ENCODE data around the gene PCARE.

Gene PCARE

DNA sequence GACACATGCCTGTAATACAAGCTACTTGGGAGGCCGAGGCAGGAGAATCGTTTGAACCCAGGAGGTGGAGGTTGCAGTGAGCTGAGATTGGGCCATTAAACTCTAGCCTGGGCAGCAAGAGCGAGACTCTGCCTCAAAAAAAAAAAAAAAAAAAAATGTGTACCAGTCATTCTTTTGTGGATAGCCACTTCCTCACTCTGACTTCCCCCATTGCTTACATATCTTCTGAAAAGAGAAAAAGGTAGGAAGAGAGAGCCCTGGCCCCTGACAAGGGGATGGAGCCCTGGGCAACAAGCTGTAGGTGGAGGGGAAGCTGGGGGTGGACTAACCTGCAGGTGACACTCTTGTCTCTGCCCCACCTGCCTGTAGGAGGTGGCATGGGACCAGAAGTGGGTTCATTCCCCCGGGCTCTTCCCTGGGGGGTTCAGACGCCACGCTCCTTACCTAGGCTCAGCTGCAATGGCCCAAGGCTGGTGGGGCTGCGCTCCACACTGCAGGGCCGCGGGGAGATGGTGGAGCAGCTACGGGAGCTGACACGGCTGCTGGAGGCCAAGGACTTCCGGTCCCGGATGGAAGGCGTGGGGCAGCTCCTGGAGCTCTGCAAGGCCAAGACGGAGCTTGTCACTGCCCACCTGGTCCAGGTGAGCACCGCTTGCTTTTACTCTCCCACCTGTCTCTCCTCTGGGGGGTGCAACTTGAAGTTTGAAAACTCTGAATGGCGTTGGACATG lies 39.1 kb downstream of the PCARE start:
- DNase-seq (ENCODE audit: low spot score): no peak

DNA sequence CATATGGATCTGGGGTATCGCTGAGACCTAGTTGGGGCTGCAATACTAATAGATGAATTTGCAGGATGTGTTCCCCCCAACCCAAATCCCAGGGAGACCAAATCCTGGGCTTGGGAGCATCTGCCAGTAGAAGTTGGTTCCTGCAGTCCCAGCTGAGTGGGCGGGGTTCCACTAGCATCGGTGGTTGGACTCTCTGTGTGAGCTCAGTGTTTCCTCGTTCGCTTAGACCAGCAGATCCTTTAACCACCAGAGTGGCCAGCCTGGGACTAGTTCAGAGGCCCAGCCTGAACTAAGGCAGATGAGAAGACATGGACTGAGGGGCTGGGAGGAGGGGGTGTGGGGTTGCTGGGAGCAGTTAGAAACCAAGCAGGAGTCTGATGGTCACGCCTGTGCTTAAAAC lies 40.7 kb downstream of the PCARE start:
- no peak for DNase-seq (ENCODE audit: low spot score)

DNA sequence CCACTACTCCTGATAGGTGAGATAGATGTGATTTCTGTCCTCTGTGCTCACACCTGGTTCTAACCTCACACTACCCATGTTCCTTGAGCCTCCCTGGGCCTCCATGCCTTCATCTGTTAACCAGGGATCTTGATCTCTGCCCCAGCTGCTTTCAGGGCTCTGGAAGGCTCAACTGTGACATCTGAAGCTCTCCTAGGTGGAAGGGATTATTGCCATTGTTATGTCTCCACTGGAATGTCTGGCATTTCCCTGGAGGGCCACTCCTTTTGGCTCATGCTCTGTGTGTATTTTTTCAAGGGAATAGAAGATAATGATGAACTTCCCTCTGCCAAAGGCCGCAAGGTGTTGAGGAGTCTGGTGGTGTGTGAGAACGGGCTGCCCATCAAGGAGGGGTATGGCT lies 41.2 kb downstream of the PCARE start:
- peak; percentile 60 for DNase-seq (ENCODE audit: low spot score)

GRCh38 chr2:29032189-29032588 lies 42.1 kb downstream of the PCARE start:
- DNase-seq (ENCODE audit: low spot score): no peak

DNA sequence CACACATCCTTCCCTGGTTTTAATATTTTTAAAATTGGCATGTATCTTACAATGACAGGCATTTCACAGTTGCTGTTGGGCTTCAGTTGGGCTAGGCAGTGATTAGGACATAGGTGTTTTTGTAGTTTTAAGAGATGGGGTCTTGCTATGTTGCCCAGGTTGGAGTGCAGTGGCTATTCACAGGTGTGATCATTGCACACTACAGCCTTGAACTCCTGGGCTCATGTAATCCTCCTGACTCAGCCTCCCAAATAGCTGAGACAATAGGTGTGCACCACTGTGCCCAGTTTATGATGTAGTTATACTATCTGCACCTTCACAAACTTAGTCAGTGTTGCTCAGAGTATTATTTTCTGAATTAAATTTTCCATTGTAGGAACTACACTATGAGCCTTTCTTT lies 43.3 kb downstream of the PCARE start:
- DNase-seq (ENCODE audit: low spot score): no peak

GRCh38 chr2:29025711-29026110 lies 48.6 kb downstream of the PCARE start:
- DNase-seq (ENCODE audit: low spot score): no peak

- no peak for DNase-seq (ENCODE audit: low spot score)
Observed at GRCh38 chr2:29024882-29025430, 49.4 kb downstream of the PCARE start.

- DNase-seq (ENCODE audit: low spot score): no peak
Observed at GRCh38 chr2:29023188-29023587, 51.1 kb downstream of the PCARE start.

DNA sequence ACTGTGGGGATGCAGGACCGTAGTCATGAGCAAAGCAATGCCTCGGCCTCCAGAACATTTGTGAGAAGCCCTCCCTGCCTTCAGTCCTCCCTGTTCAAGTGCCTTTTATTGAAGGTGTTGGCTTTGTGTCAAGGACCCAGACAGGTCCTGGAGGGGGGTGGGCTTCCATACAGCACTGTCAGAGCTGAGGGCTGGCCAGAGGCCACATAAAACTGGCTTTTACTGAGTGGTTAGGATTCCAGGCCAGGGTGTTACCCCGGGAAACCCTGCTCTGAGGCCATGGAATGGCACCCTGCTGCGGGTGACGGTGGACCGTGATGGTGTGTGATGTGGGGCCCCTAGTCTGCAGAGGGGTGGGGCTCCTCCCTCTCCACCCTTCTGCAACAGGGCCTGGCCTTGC lies 51.6 kb downstream of the PCARE start:
- no peak for DNase-seq (ENCODE audit: low spot score)

- DNase-seq (ENCODE audit: low spot score): no peak
Observed at GRCh38 chr2:29021886-29022285, 52.4 kb downstream of the PCARE start.

DNA sequence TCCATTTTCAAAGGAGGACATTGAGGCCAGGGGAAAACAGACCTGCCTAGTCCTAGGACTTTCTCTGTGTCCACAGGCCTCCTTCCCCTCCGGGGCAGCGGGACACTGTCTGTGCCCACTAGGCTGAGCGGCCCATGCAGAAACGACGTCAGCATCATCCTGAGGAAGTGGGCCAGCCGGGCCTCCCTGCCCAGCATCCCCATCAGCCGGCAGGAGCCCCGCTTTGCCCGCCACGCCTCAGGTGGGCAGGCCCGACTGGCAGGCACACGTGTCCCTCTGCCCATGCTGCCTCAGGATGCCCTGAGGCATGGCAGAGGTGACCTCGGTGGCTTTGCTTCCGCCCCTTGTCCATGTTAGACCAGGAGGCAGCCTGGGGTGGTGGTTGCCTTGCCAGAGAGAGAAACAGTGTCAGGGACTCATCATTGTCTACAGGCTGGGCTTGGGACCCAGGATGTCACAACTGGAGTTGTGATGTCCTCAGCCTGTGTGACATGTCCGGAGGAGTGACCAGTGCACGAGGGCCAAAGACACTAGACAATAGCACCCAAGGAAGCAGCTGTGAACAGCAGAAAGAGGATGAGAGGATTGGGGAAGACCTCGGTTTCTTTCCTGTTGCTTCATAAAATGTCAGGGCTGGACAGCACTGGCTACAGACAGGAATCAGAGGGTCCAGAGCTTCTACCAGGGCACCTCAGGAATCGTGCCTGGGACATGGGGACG lies 56.4 kb downstream of the PCARE start:
- DNase-seq (ENCODE audit: low spot score): no peak

DNA sequence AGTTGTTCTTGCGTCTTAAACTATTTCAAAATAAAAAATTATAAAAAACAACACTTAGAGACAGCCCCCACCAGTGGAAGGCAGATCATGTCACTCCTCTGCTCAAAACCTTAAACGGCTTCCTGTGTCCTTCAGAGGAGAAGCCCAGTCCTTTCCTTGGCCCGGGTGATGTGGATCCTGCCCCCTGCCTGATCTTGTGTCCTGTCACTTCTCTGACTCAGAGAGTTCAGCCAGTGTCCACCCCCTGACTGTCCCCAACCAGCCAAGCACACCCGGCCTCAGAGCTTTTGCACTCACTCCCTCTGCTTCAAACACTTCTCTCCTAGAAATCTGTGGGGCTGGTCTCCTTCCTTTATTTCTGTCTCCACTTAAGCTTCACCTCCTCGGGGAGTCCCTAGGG lies 57.8 kb downstream of the PCARE start:
- no peak for DNase-seq (ENCODE audit: low spot score)

DNA sequence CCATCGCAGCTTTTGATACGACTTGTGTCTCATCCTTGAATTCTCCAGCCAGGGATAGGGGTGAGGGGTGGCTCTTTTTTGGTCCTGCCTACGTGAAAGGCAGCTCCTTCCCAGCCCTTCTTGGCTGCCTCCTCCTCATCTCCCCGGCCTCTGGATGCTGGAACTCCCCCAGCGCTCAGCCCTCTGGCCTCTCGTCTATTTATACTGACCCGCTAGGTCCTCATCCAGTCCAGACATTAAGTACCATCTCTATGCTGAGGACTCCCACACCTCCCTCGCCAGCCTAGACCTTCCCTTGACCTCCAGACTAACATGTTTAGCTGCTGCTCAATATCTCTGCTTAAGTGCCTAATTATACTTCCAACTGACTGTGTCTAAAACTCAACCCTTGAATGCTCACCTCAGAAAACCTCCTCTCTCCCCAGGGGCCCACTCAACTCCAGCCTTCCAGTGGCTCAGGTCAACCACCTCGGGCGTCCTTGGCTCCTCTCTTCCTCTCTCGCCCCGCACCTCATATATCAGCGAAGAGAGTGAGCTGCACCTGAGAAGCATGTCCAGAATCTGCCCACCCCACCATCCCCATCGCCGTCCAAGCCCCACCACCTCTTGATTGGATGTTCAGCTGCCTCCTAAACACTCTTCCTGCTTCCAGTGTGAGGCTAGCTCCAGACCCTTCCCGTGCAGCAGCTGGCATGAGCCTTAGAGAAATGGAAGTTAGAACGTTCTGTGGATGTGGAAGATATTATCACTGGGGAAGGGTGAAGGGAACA lies 58.4 kb downstream of the PCARE start:
- no peak for DNase-seq (ENCODE audit: low spot score)

DNA sequence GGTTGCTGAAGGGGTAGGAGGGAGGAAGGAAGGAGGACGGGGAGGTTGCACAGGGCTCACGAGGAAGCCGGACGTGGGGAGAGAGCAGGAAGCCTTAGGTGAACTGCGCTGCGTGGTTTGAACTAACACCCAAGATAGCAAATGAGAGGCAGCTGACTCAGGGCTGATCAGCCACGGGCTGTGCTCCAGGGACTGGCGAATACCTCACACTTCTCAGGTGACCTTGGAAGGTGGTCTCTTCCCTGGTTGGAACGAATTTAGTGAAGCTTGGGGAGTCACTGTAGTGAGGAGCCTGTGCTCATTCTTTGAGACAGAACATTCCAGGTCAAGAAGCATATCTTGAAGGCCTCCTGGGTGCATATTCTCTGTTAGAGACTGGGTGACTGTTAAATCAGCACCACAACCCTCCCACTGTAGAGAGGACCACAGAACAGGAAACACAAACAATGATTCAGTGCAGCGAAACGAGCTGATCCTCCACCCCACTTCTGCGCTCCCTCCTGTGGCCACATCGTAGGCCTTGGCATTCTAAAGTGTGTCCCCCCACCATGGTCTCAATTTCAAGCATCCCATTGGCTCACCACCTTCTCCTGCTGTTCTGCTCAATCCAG lies 59.4 kb downstream of the PCARE start:
- DNase-seq (ENCODE audit: low spot score): peak; percentile 44

DNA sequence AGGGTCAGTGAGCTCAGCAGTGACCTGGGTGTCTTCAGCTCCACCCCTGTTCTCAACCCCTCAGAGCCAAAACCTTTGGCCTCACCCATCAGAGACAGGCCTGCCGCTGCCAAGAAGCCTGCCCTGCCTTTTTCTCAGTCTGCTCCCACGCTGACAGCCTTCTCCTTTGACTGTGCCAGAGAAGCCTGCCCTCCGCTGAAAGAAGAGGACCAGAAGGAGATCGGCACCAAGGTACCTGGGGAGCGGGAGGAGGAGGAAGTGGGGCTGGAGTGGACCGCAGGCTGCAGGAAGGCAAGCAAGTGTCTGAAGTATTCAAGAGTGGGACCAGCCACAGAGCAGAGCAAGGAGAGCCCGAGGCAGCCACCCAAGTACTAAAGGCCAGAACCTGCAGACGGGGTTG lies 60.0 kb downstream of the PCARE start:
- no peak for DNase-seq (ENCODE audit: low spot score)

DNA sequence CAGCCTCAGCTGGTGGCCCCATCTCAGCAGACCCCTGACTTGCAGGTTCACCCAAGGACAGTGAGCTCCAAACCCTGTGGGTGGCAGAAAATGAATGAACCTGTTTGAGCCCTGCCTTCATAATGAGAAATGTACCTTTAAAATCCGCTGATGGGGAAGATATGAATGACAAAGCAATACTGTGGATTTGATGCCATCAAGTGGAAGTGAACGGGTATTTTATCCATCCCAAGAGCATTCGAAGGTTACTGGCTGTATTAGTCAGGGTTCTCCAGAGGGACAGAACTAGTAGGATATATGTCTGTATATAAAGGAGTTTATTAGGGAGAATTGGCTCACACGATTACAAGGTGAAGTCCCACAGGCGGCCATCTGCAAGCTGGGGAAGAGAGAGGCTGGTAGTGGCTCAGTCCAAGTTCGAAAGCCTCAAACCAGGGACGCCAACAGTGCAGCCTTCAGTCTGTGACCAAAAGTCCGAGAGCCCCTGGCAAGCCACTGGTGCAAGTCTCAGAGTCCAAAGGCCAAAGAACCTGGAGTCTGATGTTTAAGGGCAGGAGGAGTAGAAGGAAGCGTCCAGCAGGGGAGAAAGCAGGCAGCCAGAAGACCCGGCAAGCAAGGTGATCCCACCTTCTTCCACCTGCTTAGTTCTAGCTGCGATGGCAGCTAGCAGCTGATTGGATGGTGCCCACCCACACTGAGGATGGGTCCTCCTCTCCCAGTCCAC lies 61.1 kb downstream of the PCARE start:
- no peak for DNase-seq (ENCODE audit: low spot score)

DNA sequence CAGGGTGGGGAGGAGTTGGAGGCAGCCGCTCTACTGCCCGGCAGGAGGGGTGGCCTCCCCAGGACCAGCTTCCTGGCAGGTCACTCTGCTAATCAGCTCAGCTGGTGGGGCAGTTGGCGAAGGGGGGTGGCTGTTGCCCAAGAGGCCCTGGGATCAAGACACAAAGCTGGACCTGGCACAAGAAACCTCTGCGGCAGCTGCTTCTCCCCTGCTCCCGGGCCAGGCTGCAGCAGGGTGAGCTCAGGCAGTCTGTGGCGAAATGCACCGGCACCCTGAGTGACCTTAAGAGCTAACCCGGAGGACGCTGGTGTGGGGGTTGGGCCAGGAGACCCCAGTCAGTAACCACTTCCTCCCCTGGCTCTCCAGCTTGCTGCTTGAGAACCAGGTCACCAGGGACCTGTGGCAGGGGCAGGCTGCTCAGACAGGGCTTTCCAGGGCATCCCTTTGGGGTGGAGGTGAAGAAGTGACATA lies 62.1 kb downstream of the PCARE start:
- DNase-seq (ENCODE audit: low spot score): peak; percentile 66

Measured in AG08396 (cell line).